Myocyte (in vitro differentiated cells): Measurements from ENCODE around the gene MYO1B. TPM values are rescaled to one million over a fixed set of nuclear protein-coding genes. Genes with fewer than 3 reads are reported as not detected.

ENCODE experiments used
- DNase-seq: peaks from one replicate; pipeline ENCODE4 v3.0.0-alpha.2; 2012; ENCODE audit warnings: low read depth
- total RNA-seq: library from RNA; depleted of rRNA; stranded (reverse); fragments of >200 nt; gene quantifications from 2 replicates; pipeline ENCODE4 v1.2.3, GENCODE V29; 2014

The MYO1B gene
- total RNA-seq, 1 donor from 2014 or later: 125 TPM

- DNase-seq: peak; percentile 21
Observed at GRCh38 chr2:191296083-191297006, 51.1 kb downstream of the MYO1B start.

DNA sequence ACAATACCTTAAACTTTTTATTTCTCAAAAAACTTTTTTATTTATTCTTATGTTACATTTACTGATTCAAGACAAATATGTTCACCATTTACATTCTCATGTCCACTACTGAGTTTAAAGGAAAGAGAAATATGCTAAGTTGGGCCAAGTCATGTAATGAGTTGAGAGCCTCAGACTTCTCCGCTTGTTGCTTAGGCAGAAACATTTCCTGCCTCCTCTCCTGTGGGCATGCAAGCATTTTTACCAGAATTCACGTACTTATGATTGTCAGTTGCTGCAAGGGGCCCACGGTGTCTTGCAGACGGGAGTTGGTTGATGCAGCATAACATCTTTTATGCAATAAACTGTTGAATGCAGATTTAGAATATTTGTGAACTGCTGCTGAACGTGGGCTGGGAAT lies 51.8 kb downstream of the MYO1B start:
- no peak for DNase-seq

DNA sequence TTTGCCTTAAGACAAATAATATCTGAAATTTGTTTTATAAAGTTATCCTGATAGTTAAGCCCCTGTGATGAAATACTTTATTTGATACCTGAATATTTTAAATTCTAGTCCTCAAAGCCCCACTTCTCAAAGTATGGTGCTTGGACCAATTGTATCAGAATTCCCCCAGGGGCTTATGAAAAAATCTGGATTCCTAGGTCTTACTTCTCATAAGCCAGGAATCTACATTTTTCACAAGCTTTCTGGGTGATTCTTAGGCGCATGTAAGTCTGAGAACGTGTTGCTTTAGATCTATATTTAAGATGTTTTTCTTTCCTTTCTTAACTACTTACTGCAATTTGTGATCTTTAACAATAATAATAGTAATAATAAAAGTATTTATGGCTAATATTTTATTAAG lies 53.1 kb downstream of the MYO1B start:
- DNase-seq: no peak

DNA sequence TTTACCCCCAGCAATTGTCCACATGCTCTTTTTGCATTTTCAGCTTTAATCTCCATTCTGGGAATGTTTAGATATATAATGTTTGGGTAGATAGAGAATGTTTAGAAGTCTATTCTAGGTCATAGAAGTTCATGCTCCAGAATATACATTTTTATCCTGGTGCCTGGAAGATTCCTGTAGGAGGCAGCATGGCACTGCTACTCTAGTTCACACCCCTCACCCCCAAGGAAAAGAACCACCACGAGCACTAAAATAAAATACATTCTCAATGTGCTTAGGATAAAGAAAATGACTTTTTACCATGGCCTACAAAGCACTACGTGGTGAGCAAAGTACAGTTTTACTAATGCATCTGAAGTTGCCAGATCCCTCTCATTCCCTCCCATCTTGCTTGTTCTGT lies 53.8 kb downstream of the MYO1B start:
- no peak for DNase-seq

DNA sequence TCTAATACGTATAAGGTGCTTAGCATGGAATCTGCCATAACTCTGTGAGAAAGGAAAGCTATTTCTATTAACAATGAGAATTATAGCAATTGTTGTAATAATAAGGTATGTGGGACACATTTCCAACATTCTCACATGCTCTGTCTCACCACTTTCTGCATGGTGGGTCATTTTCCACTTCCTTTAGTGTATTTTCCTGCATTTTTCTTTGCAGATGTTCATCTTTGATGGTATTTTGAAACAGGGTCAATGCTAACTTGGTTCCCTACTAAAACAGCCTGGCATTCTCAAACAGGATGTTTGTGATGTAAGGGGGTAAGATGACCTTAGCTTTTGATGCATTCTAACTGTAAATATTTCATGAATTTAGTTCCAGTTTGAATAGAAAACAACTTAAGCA lies 54.7 kb downstream of the MYO1B start:
- no peak for DNase-seq

DNA sequence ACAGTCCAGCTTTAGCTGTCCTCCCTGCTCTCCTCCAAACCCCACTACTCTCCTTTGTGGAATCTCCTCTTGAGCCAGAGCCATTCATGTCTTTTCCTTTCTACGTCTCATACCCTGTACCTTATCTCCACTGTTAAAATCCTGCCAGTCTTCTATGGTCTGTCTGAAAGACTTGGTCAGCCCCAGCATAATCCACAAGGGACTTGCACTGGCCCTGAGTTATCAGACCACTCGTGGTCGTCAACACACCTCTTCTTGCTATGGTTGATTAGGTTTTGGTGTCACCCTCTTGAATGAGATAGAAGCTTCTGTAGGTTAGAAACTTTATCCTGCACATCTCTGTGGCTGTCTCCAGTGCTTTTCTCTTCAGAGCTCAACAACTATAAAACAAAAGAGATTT lies 56.8 kb downstream of the MYO1B start:
- no peak for DNase-seq

- DNase-seq: no peak
Observed at GRCh38 chr2:191302459-191303139, 57.4 kb downstream of the MYO1B start.

DNA sequence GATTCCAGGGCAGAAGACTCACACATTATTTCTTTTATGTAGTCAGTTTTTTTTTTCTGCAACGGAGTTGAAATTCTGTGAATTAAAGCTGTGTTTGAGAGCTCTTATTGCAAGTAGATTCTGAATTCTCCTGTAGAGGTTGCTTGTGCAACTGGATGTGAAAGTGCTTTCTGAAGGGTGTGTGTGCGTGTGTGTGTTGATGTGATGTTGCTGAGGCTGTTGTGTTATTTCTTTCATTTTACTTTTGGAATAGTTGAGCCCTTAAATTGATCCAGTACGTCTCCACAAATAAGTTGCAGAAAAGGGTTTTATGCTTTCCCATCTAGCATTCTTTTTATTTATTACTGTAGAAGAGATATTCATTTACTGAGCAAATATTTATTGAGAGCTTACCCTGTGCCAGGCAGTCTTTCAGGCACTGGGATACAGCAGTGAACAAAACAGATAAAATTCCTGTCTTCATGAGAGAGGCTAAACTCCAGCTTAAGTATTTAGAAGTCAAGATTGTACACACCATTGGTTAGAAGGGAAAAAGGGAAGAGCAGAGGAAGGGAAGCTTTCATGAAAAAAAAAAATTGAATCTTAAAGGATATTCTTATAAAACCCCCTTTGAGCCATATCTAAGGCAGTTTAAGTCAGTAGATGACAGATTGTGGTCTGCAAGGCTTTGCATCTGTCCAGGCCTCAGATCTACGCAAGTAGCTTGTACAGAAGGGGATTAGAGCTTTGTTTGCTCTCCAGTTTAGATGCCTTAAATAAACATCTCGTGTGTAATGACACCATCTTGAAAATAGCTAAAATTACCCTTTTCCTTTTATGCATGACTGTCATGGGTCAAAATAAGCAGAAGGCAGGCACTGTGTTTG lies 58.2 kb downstream of the MYO1B start:
- DNase-seq: peak; percentile 63

DNA sequence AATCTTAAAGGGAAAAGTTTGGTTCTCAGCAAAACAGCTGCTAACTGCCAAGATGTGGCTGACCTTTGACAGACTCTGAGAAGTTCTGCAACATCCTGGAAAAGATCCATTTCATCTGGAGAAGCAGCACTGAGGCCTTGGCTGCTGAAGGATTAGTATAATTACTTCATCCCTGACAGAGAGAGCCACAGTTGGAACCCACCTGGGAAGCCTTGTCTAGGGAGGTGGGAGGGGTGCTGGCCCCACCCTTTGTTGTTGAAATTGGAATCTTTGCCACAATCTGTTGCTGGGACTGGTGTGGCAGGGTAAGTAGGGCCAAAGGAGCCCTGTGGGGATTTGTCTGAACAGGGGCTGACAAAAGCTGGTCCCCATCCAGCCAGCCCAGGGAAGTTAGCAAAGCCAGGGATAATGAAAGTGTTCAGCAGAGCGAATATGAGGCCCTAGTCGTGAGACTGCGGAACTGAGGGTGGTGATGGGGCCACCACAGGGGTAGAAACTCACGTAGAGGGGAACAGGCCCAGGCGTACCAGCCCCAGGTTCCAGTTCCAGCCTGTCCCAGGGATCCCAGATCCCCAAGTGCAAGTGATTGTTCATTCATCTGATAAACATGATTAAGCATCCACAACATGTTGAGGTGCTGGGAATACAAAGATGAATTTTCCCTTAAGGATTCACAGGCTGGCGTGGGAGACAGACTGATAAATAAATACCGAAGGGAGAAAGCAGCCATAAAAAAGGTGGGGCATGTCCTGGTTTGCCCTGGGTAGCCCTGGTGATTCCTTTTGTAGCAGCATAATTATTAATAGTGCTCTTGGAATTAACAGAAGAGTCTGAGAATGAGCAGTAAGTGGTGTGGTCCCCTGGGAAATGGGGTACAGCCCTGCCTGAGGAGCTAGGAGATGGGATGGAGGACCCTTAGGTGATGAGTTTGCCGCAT lies 60.0 kb downstream of the MYO1B start:
- peak; percentile 65 for DNase-seq

DNA sequence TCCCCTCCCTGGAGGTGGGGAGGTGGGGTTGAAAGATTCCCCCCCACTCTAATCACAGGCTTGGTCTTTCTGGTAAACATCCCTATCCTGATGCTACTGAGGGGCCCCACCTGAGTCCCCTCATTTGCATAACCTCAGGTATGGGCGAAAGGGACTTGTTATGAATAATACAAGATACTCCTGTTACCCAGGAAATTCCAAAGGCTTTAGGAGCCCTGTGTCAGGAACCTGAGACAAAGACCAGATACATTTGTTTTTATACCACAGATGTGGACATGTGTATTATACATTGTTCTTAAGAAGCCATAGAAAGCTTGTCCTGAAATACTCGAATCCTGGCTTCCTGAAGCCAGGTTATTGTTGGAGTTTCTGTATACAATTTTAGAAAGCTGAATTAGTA lies 62.8 kb downstream of the MYO1B start:
- no peak for DNase-seq

- DNase-seq: no peak
Observed at GRCh38 chr2:191311156-191311555, 66.0 kb downstream of the MYO1B start.

- DNase-seq: no peak
Observed at GRCh38 chr2:191311627-191312026, 66.4 kb downstream of the MYO1B start.

- no peak for DNase-seq
Observed at GRCh38 chr2:191312163-191312562, 67.0 kb downstream of the MYO1B start.

DNA sequence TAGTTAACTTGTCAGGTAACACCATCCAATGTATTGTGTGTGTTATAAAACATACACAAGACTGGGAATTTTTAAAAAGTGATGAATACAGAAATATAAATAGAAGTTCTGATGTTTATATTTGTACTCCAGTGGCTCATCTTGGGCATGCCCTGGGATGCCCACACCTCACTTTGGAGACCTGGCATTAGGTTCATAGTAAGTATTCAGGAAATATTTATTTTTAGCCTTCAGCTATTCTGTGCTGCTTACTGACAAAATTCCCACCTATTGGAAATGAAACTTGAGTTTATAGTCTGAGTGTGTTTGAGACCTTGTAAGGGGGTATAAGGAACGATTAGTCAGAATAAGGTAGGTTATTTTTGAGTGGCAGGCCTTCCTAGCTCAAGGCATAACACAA lies 67.5 kb downstream of the MYO1B start:
- DNase-seq: no peak

GRCh38 chr2:191314697-191315364 lies 69.6 kb downstream of the MYO1B start:
- DNase-seq: no peak

- DNase-seq: no peak
Observed at GRCh38 chr2:191315365-191315752, 70.2 kb downstream of the MYO1B start.

GRCh38 chr2:191316246-191316994 lies 71.2 kb downstream of the MYO1B start:
- no peak for DNase-seq

- DNase-seq: no peak
Observed at GRCh38 chr2:191318037-191318728, 73.0 kb downstream of the MYO1B start.

GRCh38 chr2:191318729-191319078 lies 73.5 kb downstream of the MYO1B start:
- DNase-seq: peak; percentile 49
